Testis (tissue), 3 donors: ENCODE data around the gene EPB41L2. TPM values are rescaled to one million over a fixed set of nuclear protein-coding genes. Genes with fewer than 3 reads are reported as not detected.

ENCODE experiments used
- DNase-seq: peaks from one replicate; pipeline ENCODE4 v3.0.0-alpha.2; 2019
- H3K27ac ChIP-seq, 2 donors: fragments of 200-600 bp; sonication (generic); one replicate each; pipeline ENCODE4 v1.5.1; 2019
- H3K27me3 ChIP-seq: fragments of 200-600 bp; sonication (generic); one replicate; pipeline ENCODE4 v1.5.1; 2019
- H3K36me3 ChIP-seq: fragments of 200-600 bp; sonication (generic); one replicate; pipeline ENCODE4 v1.5.1; 2017; ENCODE audit warnings: low read depth; ENCODE audit errors: missing control alignments
- H3K4me1 ChIP-seq: fragments of 200-600 bp; sonication (generic); one replicate; pipeline ENCODE4 v1.5.1; 2019
- H3K4me3 ChIP-seq, 2 donors: fragments of 200-600 bp; sonication (generic); one replicate each; pipeline ENCODE4 v1.5.1; 2017 to 2019
- H3K9me3 ChIP-seq: fragments of 200-600 bp; sonication (generic); one replicate; pipeline ENCODE4 v1.5.1; 2017
- CTCF ChIP-seq, 3 experiments: fragments of 450-650 bp in 2 of 3; fragments of 200-600 bp in 1 of 3; sonication (generic) in 1 of 3; IDR thresholded peaks; one replicate each; pipeline ENCODE4 v1.5.1; 2016 to 2019; ENCODE audit warnings: antibody characterized with exemption in 3 of 3, mild to moderate bottlenecking in 2 of 3, moderate library complexity in 1 of 3
- POLR2A ChIP-seq: fragments of 450-650 bp; IDR thresholded peaks from one replicate; pipeline ENCODE4 v1.6.1; 2017; ENCODE audit warnings: antibody characterized with exemption, mild to moderate bottlenecking, moderate library complexity
- WGBS, 2 donors: methylation state at CpG; one replicate each; pipeline ENCODE4 v1.1.5; 2018; 5-methylcytosine and 5-hydroxymethylcytosine counted together
- intact Hi-C: fragments of 100-400 bp; cut with DNase I; formaldehyde crosslinking; loops from one replicate; pipeline ENCODE4 v1.15.1; 2023; ENCODE audit warnings: low total_unique reads
- polyA plus RNA-seq: library from polyadenylated mRNA; stranded (reverse); fragments of 350-450 nt; fragmentation: Illumina TruSeq; extraction: RNeasy Lipid Tissue Mini Kit (QIAGEN cat#74804); gene quantifications from one replicate; pipeline ENCODE4 v1.2.3, GENCODE V29; 2014; ENCODE audit warnings: low read depth, low replicate concordance; ENCODE audit not compliant: insufficient read depth
- total RNA-seq, 2 donors: library from RNA; depleted of rRNA; stranded (reverse); fragments of >200 nt; gene quantifications; one replicate each; pipeline ENCODE4 v1.2.3, GENCODE V29; 2016

Gene EPB41L2
- total and polyA plus RNA-seq, 3 donors from 2014 or later, result 131 to 206 (median 139) TPM

GRCh38 chr6:130969791-130970491 is 93.1 kb downstream of the EPB41L2 start:
- H3K9me3 ChIP-seq, result no peaks in the 10 kb centered on the region
- intact Hi-C loops, result no loop called here
- H3K27me3 ChIP-seq, result no peaks in the 10 kb centered on the region
- peak overlapping the region in 1 of 2 donors; percentile 27 for H3K4me3 ChIP-seq
- no peak for TF ChIP-seq POLR2A
- TF ChIP-seq CTCF (IDR thresholded peaks at IDR 0.05), result no peak
- WGBS, 2 donors, result 42 to 50% methylated on average over 8 of the region's 8 CpGs
- peak overlapping the region in 1 of 2 donors; percentile 22 for H3K27ac ChIP-seq
- peak; percentile 43 for DNase-seq
- H3K4me1 ChIP-seq, result peaks cover 6% of the 10 kb centered on the region
- no peaks in the 10 kb centered on the region for H3K36me3 ChIP-seq

GRCh38 chr6:130969166-130969565 is 93.9 kb downstream of the EPB41L2 start:
- no peak for TF ChIP-seq CTCF (IDR thresholded peaks at IDR 0.05)
- TF ChIP-seq POLR2A, result no peak
- no peak overlapping the region for H3K4me3 ChIP-seq
- no peaks in the 10 kb centered on the region for H3K36me3 ChIP-seq
- H3K27me3 ChIP-seq, result no peaks in the 10 kb centered on the region
- H3K9me3 ChIP-seq, result no peaks in the 10 kb centered on the region
- 45 to 55% methylated on average over 4 of the region's 4 CpGs for WGBS, 2 donors
- no peak for DNase-seq
- peaks cover 6% of the 10 kb centered on the region for H3K4me1 ChIP-seq
- H3K27ac ChIP-seq, result peak overlapping the region in 1 of 2 donors; percentile 22
- intact Hi-C loops, result no loop called here

GRCh38 chr6:130968476-130968875 is 94.6 kb downstream of the EPB41L2 start:
- Histone ChIP-seq H3K36me3 (no peaks in the 10 kb centered on the region), H3K27ac (no peak overlapping the region), H3K4me1 (peaks cover 6% of the 10 kb centered on the region), H3K27me3 (no peaks in the 10 kb centered on the region), H3K4me3 (no peak overlapping the region), H3K9me3 (no peaks in the 10 kb centered on the region)
- intact Hi-C loops, result no loop called here
- WGBS, 2 donors, result 40 to 45% methylated on average over 4 of the region's 4 CpGs
- DNase-seq, result no peak
- TF ChIP-seq CTCF (IDR thresholded peaks at IDR 0.05) (no peak), POLR2A (no peak)

- Histone ChIP-seq H3K36me3 (no peaks in the 10 kb centered on the region), H3K4me3 (no peak overlapping the region), H3K27ac (no peak overlapping the region), H3K27me3 (no peaks in the 10 kb centered on the region), H3K9me3 (no peaks in the 10 kb centered on the region), H3K4me1 (peaks cover 6% of the 10 kb centered on the region)
- no peak for TF ChIP-seq POLR2A
- TF ChIP-seq CTCF (IDR thresholded peaks at IDR 0.05), result no peak
- DNase-seq, result no peak
- intact Hi-C loops, result no loop called here
- 59 to 61% methylated on average over 7 of the region's 7 CpGs for WGBS, 2 donors
Measured at GRCh38 chr6:130967502-130968445, 95.3 kb downstream of the EPB41L2 start.
